Stimulated activated CD4-positive, alpha-beta T cell treated with anti-CD3 and anti-CD28 coated beads, Interleukin-1b, Interleukin-23, amount 100 ng/mL, for 24 hours (primary cell): ENCODE data around the gene NCOA1.
"Not testable (repeated sequence)": the region's sequence is repeated elsewhere in the genome, so short reads cannot be mapped to it uniquely, and the experiment has no call there.

Experiments used
- DNase-seq, 4 experiments: peaks; one replicate each; pipeline ENCODE4 v3.0.0-alpha.2; 2020; ENCODE audit warnings: low read depth in 4 of 4, low spot score in 1 of 4

The NCOA1 gene

DNA sequence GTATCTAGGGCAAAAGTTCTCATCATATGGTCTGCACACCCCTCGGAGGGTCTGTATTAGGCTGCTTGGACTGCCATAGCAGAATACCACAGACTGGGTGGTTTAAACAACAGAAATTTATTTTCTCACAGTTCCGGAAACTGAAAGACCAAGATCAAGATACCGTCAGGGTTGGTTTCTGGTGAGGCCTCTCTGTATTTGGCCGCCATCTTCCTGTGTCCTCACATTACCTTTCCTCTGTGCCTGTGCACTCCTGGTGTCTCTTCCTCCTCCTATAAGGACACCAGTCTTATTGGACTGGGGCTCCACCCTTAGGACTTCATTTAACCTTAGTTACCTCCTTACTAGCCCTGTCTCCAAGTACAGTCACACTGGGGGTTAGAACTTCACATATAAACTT is 132.5 kb downstream of the NCOA1 start:
- DNase-seq = no peak

DNA sequence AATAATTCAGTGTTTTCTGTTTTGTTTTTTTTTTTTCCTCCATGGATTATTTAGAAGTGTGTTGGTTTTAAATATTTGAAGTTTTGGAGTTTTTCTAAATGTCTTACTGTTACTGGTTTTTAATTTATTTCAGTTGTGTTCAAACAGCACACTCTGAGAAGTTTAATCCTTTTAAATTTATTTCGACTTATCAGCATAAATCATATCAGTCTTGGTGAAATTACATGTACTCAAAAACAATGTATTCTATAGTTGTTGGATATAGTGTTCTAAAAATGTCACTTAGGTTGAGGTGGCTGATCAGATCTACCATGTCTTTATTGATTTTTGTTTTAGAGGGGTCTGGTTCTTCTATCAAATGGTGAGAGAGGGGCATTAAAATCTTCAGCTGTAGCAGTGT is 134.7 kb downstream of the NCOA1 start:
- DNase-seq = no peak

DNA sequence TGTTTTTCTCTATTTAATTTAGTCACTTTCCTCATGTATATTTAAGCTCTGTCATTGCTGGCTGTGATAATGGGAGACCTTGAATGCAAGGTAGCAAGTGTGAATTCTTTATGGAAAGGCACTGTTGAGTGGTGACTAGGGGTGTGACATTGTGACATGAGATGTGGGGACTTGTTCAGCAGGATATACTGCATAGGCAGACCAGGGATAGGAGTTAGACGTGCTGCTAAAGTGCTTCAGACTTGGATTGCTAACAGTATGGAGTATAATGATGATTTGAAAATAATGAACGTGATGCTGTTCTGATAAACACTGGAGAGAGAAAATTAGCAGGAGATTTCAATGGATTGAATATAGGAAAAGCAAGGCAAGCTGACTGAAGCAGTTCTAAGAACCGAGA is 135.1 kb downstream of the NCOA1 start:
- DNase-seq = no peak

- no peak for DNase-seq
These were observed 137.7 kb downstream of the NCOA1 start for GRCh38 chr2:24628746-24629145.

DNA sequence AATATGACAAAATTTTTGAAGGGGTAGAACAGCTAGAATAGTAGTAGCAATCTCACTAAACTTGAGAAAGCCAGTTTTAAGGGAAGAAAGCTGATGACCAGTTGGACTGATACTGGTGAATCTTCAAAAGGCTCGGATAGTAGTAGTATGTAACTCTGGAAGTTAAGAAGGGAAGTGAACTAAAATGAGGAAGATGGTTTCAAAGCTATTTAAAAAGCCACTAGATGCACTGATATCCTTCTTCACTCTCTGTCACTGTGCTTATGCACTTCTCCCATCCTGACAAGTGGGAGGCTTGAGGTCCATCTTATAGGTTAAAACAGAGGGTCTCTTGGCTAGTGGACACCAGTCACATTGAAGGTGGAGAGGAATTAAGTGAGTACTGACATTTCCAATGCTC is 141.1 kb downstream of the NCOA1 start:
- DNase-seq = no peak

- DNase-seq = no peak
These were observed 144.1 kb downstream of the NCOA1 start for GRCh38 chr2:24635181-24635580.

- DNase-seq = no peak
These were observed 147.5 kb downstream of the NCOA1 start for GRCh38 chr2:24638568-24638967.

DNA sequence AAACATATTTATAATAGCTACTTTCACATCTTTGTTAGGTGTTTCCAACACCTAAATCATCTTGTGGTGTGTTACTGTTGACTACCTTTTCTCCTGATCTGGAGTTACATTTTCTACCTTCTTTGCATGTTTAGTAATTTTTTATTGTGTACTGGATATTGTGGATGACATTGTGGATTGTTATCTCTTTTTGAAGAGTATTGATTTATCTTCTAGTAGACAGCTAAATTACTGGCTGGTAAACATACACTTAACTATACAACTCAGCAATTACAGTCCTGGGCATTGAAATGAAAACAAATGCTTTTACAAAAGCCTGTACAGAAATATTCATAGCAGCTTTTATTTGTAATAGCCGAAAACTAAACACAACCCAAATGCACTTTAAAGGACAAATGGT is 151.3 kb downstream of the NCOA1 start:
- no peak for DNase-seq

DNA sequence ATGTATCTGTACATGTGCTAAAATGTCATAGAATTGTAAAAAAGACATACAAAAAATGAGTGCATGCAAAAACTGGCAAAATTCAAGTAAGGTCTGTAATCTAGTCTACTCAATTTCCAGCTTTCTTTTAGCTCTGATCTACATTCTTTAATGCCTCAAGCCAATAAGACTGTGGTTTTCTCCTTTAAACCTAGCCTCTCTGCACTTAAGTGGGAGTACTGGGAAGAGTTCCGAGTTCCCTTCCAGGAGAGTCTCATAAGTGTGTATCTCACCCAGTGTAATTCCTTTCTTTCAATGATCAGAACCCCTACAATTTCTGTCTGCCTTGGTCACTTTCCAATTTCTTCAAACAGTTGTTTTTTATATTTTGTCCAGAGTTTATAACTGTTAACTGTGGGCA is 152.0 kb downstream of the NCOA1 start:
- no peak for DNase-seq

DNA sequence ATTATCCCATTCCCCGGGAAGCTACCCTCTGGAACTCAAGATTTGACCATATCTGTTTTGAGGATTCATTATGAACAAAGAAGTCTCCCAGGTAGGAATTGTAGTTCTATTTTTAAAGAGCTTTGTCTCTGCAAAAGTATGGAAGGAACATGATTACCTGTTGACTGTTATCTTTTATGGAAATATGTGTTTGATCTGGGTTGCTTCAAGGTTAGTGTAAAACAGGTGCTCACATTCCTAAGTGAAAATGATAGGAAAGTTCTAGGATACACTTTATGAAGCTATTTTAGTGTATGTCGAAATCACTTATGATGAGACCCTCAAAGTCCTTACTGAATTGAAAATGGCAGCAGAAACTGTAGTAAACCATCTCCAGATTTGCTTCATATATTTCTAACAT is 153.0 kb downstream of the NCOA1 start:
- no peak for DNase-seq

GRCh38 chr2:24650997-24651642 is 160.1 kb downstream of the NCOA1 start:
- no peak for DNase-seq

GRCh38 chr2:24651643-24652003 is 160.6 kb downstream of the NCOA1 start:
- DNase-seq = no peak

DNA sequence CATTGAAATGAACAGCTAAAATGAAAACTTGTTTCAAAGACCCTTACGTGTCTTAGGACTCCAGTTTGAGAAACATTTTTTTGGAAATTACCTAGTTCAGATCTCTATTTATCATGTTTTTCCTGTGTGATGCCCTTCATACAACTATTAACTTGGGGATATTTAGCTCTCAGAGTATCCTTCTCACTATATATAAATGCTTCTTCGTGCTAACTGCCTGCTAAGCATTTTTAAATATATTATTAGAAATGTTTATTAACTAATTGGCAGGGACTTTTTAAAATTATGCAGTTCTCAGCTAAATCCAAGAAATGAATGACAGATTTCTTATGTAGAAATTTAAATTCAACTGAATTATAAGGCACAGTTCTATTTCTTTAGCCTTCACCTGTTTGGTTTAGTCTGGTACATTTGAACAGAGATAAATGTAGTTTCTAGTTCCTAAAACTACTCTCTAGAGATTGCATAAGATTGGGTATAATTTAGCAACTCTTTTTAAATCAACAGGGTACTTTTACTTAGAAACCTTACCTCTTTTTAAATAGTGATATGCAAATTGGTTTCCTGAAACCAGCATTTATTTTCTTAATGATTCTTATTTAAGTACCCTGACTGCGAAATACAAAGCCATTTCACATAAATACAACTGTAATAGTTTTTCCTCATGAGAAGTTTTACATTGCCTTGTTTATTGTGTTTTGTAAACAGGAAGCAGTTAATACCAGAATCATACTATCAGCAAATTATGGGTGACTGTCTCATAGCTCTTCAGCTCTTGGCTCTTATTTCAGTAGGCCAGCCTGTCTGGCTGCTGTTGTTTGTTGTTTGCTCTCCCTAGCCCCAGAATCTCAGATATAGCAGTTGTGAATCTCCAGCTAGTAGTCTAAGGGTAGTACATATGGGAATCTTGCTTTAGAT is 161.5 kb downstream of the NCOA1 start:
- no peak for DNase-seq

- no peak for DNase-seq
These were observed 166.8 kb downstream of the NCOA1 start for GRCh38 chr2:24657818-24658217.

DNA sequence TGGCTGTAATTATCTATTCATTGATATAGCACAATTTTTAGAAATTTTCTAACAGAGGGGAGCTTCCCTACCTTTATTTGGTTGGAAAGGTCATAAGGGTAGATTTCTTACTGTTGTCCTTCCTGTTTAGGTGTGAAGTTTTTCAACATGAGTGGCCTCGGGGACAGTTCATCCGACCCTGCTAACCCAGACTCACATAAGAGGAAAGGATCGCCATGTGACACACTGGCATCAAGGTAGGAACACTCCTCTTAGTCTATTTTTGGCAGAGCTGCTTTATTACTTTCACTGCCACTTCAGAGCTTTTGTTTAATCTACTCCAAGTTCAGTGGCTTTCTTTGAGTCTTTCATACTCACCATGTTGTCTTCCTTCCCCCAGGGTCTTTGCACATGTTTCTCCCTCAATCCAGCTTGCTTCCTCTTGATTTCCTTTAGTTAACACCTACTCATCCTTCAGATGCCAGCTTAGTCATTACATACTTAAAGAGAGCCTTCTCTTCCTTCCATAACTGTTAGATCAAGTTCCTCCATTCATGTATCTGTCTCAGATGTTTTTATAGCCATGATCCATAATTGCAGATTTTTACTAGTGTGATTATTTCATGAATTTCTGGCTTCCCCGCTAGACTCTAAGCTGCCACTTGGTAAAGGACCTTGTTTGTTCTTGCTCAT is 167.6 kb downstream of the NCOA1 start:
- no peak for DNase-seq

- DNase-seq = no peak
These were observed 168.8 kb downstream of the NCOA1 start for GRCh38 chr2:24659862-24660261.

DNA sequence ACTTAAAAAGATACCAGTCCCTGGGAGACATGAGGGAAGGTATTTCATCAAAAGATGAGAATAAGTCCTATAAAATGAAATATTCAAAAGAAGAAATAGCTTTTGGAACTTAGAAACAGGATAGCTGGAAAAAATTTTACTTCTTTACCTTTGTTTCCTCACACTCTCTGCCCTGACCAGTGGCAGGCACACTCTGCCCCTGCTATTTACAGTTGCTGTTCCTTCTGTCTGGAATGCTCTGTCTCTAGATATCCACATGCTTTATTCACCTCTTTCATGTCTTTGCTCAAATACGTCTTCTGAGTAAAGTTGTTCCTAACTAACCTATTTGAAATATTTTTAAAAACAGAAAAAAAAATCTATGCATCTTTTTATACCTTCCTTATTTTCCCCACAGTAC is 176.5 kb downstream of the NCOA1 start:
- DNase-seq = no peak

GRCh38 chr2:24671230-24671629 is 180.2 kb downstream of the NCOA1 start:
- no peak for DNase-seq

GRCh38 chr2:24672589-24672988 is 181.5 kb downstream of the NCOA1 start:
- no peak for DNase-seq

DNA sequence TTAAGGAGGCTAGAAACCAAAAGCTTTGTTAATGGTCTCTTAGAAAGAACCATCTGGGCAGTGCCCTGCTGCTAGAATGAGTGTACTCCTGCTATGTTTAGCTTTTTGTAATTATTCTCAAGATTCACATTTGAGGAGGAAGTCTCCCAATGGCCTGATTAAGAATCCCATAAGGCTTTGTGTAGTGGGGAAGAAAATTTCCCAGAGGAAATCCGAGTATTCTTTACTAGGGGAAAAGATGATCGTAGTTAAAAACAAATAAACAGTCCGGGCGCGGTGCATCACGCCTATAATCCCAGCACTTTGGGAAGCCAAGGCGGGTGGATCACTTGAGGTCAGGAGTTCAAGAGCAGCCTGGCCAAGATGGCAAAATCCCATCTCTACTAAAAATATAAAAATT is 184.3 kb downstream of the NCOA1 start:
- no peak for DNase-seq

DNA sequence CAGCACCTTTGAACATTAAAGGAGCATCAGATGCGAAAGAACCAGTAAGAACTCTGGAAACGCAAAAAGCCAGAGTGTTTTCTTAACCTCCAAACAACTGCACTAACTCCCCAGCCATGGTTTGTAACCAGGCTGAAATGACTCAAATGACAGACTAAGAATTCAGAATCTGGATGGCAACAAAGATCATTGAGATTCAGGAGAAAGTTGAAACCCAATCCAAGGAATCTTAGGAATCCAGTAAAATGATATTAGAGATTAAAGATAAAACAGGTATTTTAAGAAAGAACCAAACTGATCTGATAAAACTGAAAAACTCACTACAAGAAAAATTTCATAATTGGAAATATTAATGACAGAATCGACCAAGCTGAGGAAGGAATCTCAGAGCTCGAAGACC is 185.4 kb downstream of the NCOA1 start:
- no peak for DNase-seq

DNA sequence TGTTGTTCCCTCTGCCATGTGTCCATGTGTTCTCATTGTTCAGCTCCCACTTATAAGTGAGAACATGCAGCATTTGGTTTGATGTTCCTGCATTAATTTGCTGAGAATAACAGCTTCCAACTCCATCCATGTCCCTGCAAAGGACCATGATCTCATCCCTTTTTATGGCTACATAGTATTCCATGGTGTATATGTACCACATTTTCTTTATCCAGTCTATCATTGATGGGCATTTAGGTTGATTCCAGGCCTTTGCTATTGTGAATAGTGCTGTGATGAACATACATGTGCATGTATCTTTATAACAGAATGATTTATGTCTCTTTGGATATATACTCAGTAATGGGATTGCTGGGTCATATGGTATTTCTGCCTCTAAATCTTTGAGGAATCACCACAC is 187.0 kb downstream of the NCOA1 start:
- DNase-seq = not testable (repeated sequence)
